Stimulated activated CD4-positive, alpha-beta T cell treated with anti-CD3 and anti-CD28 coated beads, TNF-alpha, amount 100 ng/mL, for 48 hours (primary cell): Measurements from ENCODE around the gene GPRC5C.

ENCODE experiments used
- DNase-seq, 3 donors: peaks; one replicate each; pipeline ENCODE4 v3.0.0-alpha.2; 2020; ENCODE audit warnings: low read depth in 3 of 3

Gene GPRC5C, protein sequence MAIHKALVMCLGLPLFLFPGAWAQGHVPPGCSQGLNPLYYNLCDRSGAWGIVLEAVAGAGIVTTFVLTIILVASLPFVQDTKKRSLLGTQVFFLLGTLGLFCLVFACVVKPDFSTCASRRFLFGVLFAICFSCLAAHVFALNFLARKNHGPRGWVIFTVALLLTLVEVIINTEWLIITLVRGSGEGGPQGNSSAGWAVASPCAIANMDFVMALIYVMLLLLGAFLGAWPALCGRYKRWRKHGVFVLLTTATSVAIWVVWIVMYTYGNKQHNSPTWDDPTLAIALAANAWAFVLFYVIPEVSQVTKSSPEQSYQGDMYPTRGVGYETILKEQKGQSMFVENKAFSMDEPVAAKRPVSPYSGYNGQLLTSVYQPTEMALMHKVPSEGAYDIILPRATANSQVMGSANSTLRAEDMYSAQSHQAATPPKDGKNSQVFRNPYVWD

GRCh38 chr17:74431568-74432423 is at the start of gene GPRC5C:
Gene GPRC5C, plus strand, starts transcription at chr17:74432088. Its CDS starts 7,689 bp downstream, at chr17:74439777.
- DNase-seq = peak; percentile 18 to 62 (median 24)

- DNase-seq = no peak
Measured at GRCh38 chr17:74383141-74383540, 48.7 kb upstream of the GPRC5C start.

- DNase-seq = no peak
Measured at GRCh38 chr17:74385201-74385600, 46.7 kb upstream of the GPRC5C start.

DNA sequence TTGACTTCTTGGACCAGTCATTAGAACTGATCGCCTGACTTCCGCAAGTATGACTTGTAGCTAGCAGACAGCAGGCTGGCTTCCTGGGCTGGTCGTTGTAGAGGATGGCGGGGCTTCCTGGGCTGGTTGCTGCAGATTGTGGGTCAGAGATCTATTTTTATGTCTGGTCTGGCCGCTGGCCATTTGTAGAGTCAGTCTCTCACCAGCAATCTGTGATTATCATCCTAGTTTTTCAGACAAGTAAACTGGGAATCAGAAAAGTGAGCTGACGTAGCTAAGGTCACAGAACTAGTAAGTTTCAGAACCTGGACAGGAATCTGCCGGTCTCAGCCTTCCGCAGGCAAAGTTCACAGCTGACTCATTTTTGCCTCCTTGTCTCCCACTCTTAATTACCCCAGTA is 45.5 kb upstream of the GPRC5C start:
- no peak for DNase-seq

GRCh38 chr17:74387365-74388218 is 44.3 kb upstream of the GPRC5C start:
- no peak for DNase-seq

GRCh38 chr17:74389084-74389753 is 42.7 kb upstream of the GPRC5C start:
- no peak for DNase-seq

GRCh38 chr17:74389937-74390679 is 41.8 kb upstream of the GPRC5C start:
- no peak for DNase-seq

GRCh38 chr17:74390680-74391653 is 40.9 kb upstream of the GPRC5C start:
- no peak for DNase-seq

GRCh38 chr17:74391771-74392170 is 40.1 kb upstream of the GPRC5C start:
- no peak for DNase-seq

GRCh38 chr17:74392848-74393247 is 39.0 kb upstream of the GPRC5C start:
- DNase-seq = no peak

DNA sequence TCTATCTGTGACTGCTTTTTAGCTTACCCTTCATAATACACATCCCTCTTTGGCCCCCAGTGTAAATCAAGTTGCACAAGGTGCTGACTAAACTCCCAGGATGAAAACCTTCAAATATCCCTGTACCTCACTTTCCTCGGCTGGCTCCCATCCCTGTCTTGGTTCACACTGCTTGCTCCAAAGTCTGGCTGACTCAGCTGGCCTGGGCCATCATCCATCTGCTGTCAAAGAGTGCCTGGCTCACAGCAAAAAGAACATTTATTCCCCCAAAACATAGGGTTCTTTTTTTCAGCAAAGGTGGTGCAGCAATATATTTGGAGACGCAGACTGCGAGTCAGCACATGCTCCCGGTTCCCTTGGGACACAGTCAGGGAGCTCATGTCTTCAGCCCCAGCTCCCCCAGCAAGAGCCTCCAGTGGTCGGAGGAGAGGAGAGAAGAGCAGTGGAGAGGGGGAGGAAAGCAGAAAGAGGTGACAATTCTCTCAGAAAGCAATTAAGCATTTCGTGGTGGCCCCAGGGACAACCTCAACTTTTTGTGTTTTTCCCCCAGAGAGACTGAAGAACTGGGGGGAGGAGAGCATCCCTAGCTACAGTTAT is 38.4 kb upstream of the GPRC5C start:
- DNase-seq = no peak

DNA sequence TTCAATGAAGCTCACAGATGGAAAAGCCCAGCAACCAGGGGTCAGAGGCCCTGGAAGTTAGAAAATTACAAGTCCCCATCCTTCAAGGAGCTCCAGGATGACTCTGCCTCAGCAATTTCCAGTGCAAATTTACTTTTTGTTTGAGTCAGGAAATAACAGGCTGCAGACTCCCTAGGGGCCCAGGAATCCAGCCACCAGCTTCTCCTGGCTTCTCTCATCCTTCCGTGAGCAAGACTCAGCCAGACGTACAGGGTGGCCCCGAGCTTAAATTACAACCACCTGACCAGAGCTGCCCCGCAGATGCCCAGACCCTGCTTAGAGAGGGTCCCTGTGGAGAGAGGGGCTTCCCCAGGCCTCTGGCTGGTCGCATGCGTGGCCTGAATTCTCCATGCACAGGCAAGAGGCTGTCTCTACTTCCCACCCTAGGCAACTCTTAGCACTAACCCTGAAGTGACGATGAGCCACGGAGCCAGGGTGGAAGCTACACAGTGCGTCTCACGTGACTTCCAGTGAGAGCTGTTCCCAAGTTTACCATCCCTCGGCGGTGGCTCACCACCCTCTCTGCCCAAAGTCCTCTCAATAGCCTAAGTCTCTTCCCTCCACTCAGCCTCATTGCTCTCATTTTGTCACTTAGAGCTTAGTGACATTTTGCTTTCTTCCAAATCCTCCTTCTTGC is 37.5 kb upstream of the GPRC5C start:
- no peak for DNase-seq

GRCh38 chr17:74394977-74395376 is 36.9 kb upstream of the GPRC5C start:
- DNase-seq = no peak

- no peak for DNase-seq
Measured at GRCh38 chr17:74396567-74396966, 35.3 kb upstream of the GPRC5C start.

DNA sequence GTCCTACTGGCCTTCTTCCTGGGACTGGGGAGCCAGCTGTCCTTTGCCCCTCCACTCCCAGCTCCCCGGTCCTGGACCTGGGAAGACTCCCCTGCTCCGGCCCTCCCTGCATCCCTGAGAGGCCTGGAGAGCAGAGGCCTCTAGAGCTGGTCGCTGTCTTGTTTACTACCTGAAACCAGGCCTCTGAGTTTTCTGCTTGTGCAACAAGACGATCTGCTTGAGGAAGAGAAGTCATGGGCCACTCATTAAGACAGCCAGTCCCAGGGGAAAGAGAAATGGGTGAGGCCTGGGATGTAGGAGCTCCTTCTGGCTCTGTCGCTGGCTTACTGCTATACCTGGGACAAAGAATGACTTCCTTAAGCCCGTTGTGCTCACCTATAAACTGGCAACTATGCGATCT is 29.8 kb upstream of the GPRC5C start:
- DNase-seq = no peak

- DNase-seq = no peak
Measured at GRCh38 chr17:74403512-74404137, 28.3 kb upstream of the GPRC5C start.

- DNase-seq = no peak
Measured at GRCh38 chr17:74404218-74404617, 27.7 kb upstream of the GPRC5C start.

DNA sequence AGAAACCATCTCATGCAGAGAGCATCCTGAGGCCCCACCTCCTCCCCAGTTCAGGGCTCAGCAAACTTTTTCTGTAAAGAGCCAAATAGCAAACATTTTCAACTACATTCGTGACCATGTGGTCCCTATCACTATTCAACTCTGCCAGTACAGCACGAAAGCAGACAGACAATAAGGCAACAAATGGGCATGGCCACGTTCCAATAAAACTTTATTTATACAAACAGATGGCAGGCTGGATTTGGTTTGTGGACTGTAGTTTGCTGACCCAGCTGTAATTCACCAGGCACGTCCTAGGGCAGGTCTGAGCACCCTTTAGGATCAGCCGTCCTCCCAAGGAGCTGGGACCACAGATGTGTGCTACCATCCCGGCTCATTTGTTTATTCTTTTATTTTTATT is 27.1 kb upstream of the GPRC5C start:
- DNase-seq = no peak
